ENCODE data around the gene SERPINB12. TPM values are rescaled to one million over a fixed set of nuclear protein-coding genes. Genes with fewer than 3 reads are reported as not detected.

Gene SERPINB12
- total and polyA plus RNA-seq, 3 experiments from 2014 or later: not detected

- Mint-ChIP-seq H3K27ac (no peak overlapping the region), H3K9me3 (peaks cover 0 to 3% (median 0%) of the 10 kb centered on the region in 5 donors)
- no peaks in the 10 kb centered on the region for H3K9me3 ChIP-seq (ENCODE audit: low read length)
These were observed 9.7 kb upstream of the SERPINB12 start for GRCh38 chr18:63532471-63532870.

GRCh38 chr18:63534615-63535014, 7.6 kb upstream of the SERPINB12 start:
- Histone ChIP-seq H3K27me3 (ENCODE audit: insufficient read depth, low read length, poor library complexity, severe bottlenecking) (no peaks in the 10 kb centered on the region), H3K4me3 (ENCODE audit: low read length) (no peak overlapping the region), H3K27ac (ENCODE audit: low read depth, low read length) (no peak overlapping the region), H3K9me3 (ENCODE audit: low read length) (no peaks in the 10 kb centered on the region), H3K4me1 (ENCODE audit: insufficient read depth, low read length) (no peaks in the 10 kb centered on the region), H3K36me3 (ENCODE audit: insufficient read depth, low read length) (no peaks in the 10 kb centered on the region)
- POLR2A ChIA-PET: no interaction called here
- no peaks in the 10 kb centered on the region for H3K4me1 Mint-ChIP-seq
- H3K9me3 Mint-ChIP-seq: no peaks in the 10 kb centered on the region
- peaks cover 9 to 52% of the 10 kb centered on the region in 2 donors for H3K27me3 Mint-ChIP-seq
- H3K36me3 Mint-ChIP-seq: no peaks in the 10 kb centered on the region
- no peak overlapping the region for H3K27ac Mint-ChIP-seq
- no peak for DNase-seq
- no peak overlapping the region for H3K4me3 Mint-ChIP-seq
- CTCF ChIA-PET: interaction anchor here (0.9 kb wide), 1 partner anchor 16 kb away, joined by 3 read pairs; no protein-coding TSS in a partner anchor

More at GRCh38 chr18:63532471-63532870, 9.7 kb upstream of the SERPINB12 start:
- no peaks in the 10 kb centered on the region for H3K36me3 ChIP-seq (ENCODE audit: insufficient read depth, low read length)
- no peak overlapping the region for H3K27ac ChIP-seq (ENCODE audit: low read depth, low read length)
- H3K4me3 ChIP-seq (ENCODE audit: low read length): no peak overlapping the region
- DNase-seq: no peak
- no peaks in the 10 kb centered on the region for H3K4me1 ChIP-seq (ENCODE audit: insufficient read depth, low read length)
- Mint-ChIP-seq H3K27me3 (peaks cover 9 to 45% of the 10 kb centered on the region in 2 donors), H3K4me1 (no peaks in the 10 kb centered on the region), H3K36me3 (no peaks in the 10 kb centered on the region), H3K4me3 (no peak overlapping the region)
- CTCF ChIA-PET: no interaction called here
- POLR2A ChIA-PET: no interaction called here
- no peaks in the 10 kb centered on the region for H3K27me3 ChIP-seq (ENCODE audit: insufficient read depth, low read length, poor library complexity, severe bottlenecking)

- H3K4me3 Mint-ChIP-seq: no peak overlapping the region
These were observed 2.2 kb upstream of the SERPINB12 start for GRCh38 chr18:63539904-63540510.

GRCh38 chr18:63544017-63544416, 1.8 kb downstream of the SERPINB12 start:
- Mint-ChIP-seq H3K27ac (no peak overlapping the region), H3K4me3 (no peak overlapping the region), H3K36me3 (no peaks in the 10 kb centered on the region), H3K4me1 (no peaks in the 10 kb centered on the region), H3K9me3 (no peaks in the 10 kb centered on the region), H3K27me3 (peaks cover 6 to 41% of the 10 kb centered on the region in 2 donors)
- Histone ChIP-seq H3K9me3 (ENCODE audit: low read length) (no peaks in the 10 kb centered on the region), H3K27me3 (ENCODE audit: insufficient read depth, low read length, poor library complexity, severe bottlenecking) (no peaks in the 10 kb centered on the region), H3K27ac (ENCODE audit: low read depth, low read length) (no peak overlapping the region), H3K4me3 (ENCODE audit: low read length) (no peak overlapping the region), H3K4me1 (ENCODE audit: insufficient read depth, low read length) (no peaks in the 10 kb centered on the region), H3K36me3 (ENCODE audit: insufficient read depth, low read length) (no peaks in the 10 kb centered on the region)
- ChIA-PET CTCF (no interaction called here), POLR2A (no interaction called here)
- DNase-seq: no peak

More at GRCh38 chr18:63539904-63540510, 2.2 kb upstream of the SERPINB12 start:
- Histone ChIP-seq H3K9me3 (ENCODE audit: low read length) (no peaks in the 10 kb centered on the region), H3K36me3 (ENCODE audit: insufficient read depth, low read length) (no peaks in the 10 kb centered on the region), H3K27ac (ENCODE audit: low read depth, low read length) (no peak overlapping the region), H3K27me3 (ENCODE audit: insufficient read depth, low read length, poor library complexity, severe bottlenecking) (no peaks in the 10 kb centered on the region), H3K4me3 (ENCODE audit: low read length) (no peak overlapping the region), H3K4me1 (ENCODE audit: insufficient read depth, low read length) (no peaks in the 10 kb centered on the region)
- POLR2A ChIA-PET: no interaction called here
- no peak overlapping the region for H3K27ac Mint-ChIP-seq
- H3K27me3 Mint-ChIP-seq: peaks cover 4 to 39% of the 10 kb centered on the region in 2 donors
- H3K36me3 Mint-ChIP-seq: no peaks in the 10 kb centered on the region
- CTCF ChIA-PET: no interaction called here
- no peaks in the 10 kb centered on the region for H3K9me3 Mint-ChIP-seq
- H3K4me1 Mint-ChIP-seq: no peaks in the 10 kb centered on the region
- DNase-seq: no peak

GRCh38 chr18:63545000-63545399, 2.8 kb downstream of the SERPINB12 start:
- H3K27ac ChIP-seq (ENCODE audit: low read depth, low read length): no peak overlapping the region
- H3K27ac Mint-ChIP-seq: no peak overlapping the region
- CTCF ChIA-PET: no interaction called here
- H3K9me3 Mint-ChIP-seq: no peaks in the 10 kb centered on the region
- no peaks in the 10 kb centered on the region for H3K36me3 ChIP-seq (ENCODE audit: insufficient read depth, low read length)
- POLR2A ChIA-PET: no interaction called here
- H3K4me1 Mint-ChIP-seq: no peaks in the 10 kb centered on the region
- no peaks in the 10 kb centered on the region for H3K9me3 ChIP-seq (ENCODE audit: low read length)
- no peak for DNase-seq
- no peaks in the 10 kb centered on the region for H3K27me3 ChIP-seq (ENCODE audit: insufficient read depth, low read length, poor library complexity, severe bottlenecking)
- H3K27me3 Mint-ChIP-seq: peaks cover 6 to 31% of the 10 kb centered on the region in 2 donors
- no peaks in the 10 kb centered on the region for H3K36me3 Mint-ChIP-seq
- no peak overlapping the region for H3K4me3 Mint-ChIP-seq
- H3K4me3 ChIP-seq (ENCODE audit: low read length): no peak overlapping the region
- no peaks in the 10 kb centered on the region for H3K4me1 ChIP-seq (ENCODE audit: insufficient read depth, low read length)

GRCh38 chr18:63550068-63550467, 7.9 kb downstream of the SERPINB12 start:
- Histone ChIP-seq H3K4me3 (ENCODE audit: low read length) (no peak overlapping the region), H3K4me1 (ENCODE audit: insufficient read depth, low read length) (no peaks in the 10 kb centered on the region), H3K9me3 (ENCODE audit: low read length) (no peaks in the 10 kb centered on the region), H3K27me3 (ENCODE audit: insufficient read depth, low read length, poor library complexity, severe bottlenecking) (no peaks in the 10 kb centered on the region), H3K27ac (ENCODE audit: low read depth, low read length) (no peak overlapping the region), H3K36me3 (ENCODE audit: insufficient read depth, low read length) (no peaks in the 10 kb centered on the region)
- Mint-ChIP-seq H3K4me3 (no peak overlapping the region), H3K4me1 (no peaks in the 10 kb centered on the region), H3K9me3 (no peaks in the 10 kb centered on the region), H3K27ac (no peak overlapping the region), H3K36me3 (no peaks in the 10 kb centered on the region), H3K27me3 (peaks cover 4 to 26% of the 10 kb centered on the region in 2 donors)
- no peak for DNase-seq
- ChIA-PET POLR2A (no interaction called here), CTCF (interaction anchor here (1.2 kb wide), 1 partner anchor 33 kb away, joined by 3 read pairs; no protein-coding TSS in a partner anchor)

- CTCF ChIA-PET: no interaction called here
- no peaks in the 10 kb centered on the region for H3K4me1 Mint-ChIP-seq
These were observed 9.6 kb downstream of the SERPINB12 start for GRCh38 chr18:63551769-63552168.

GRCh38 chr18:63552581-63552980, 10.4 kb downstream of the SERPINB12 start:
- no peak for DNase-seq
- Histone ChIP-seq H3K4me1 (ENCODE audit: insufficient read depth, low read length) (no peaks in the 10 kb centered on the region), H3K4me3 (ENCODE audit: low read length) (no peak overlapping the region), H3K27ac (ENCODE audit: low read depth, low read length) (no peak overlapping the region), H3K27me3 (ENCODE audit: insufficient read depth, low read length, poor library complexity, severe bottlenecking) (no peaks in the 10 kb centered on the region), H3K9me3 (ENCODE audit: low read length) (no peaks in the 10 kb centered on the region), H3K36me3 (ENCODE audit: insufficient read depth, low read length) (no peaks in the 10 kb centered on the region)
- Mint-ChIP-seq H3K9me3 (no peaks in the 10 kb centered on the region), H3K27me3 (peaks cover 0 to 9% of the 10 kb centered on the region in 2 donors), H3K27ac (no peak overlapping the region), H3K36me3 (no peaks in the 10 kb centered on the region), H3K4me3 (no peak overlapping the region), H3K4me1 (no peaks in the 10 kb centered on the region)
- CTCF ChIA-PET: no interaction called here
- POLR2A ChIA-PET: no interaction called here

More at GRCh38 chr18:63551769-63552168, 9.6 kb downstream of the SERPINB12 start:
- Mint-ChIP-seq H3K4me3 (no peak overlapping the region), H3K9me3 (no peaks in the 10 kb centered on the region), H3K36me3 (no peaks in the 10 kb centered on the region), H3K27ac (no peak overlapping the region), H3K27me3 (peaks cover 0 to 12% of the 10 kb centered on the region in 2 donors)
- Histone ChIP-seq H3K36me3 (ENCODE audit: insufficient read depth, low read length) (no peaks in the 10 kb centered on the region), H3K27me3 (ENCODE audit: insufficient read depth, low read length, poor library complexity, severe bottlenecking) (no peaks in the 10 kb centered on the region), H3K9me3 (ENCODE audit: low read length) (no peaks in the 10 kb centered on the region), H3K4me3 (ENCODE audit: low read length) (no peak overlapping the region), H3K4me1 (ENCODE audit: insufficient read depth, low read length) (no peaks in the 10 kb centered on the region), H3K27ac (ENCODE audit: low read depth, low read length) (no peak overlapping the region)
- no peak for DNase-seq
- POLR2A ChIA-PET: no interaction called here
